Thyroid gland (tissue), 4 donors: ENCODE data around the gene ARL6IP4.

Experiments used
- CTCF ChIP-seq, 6 experiments: fragments of 200-600 bp in 3 of 6; fragments of 450-650 bp in 3 of 6; sonication (generic) in 3 of 6; IDR thresholded peaks; one replicate each; pipeline ENCODE4 v1.5.1; 2016 to 2019; ENCODE audit warnings: antibody characterized with exemption in 6 of 6, mild to moderate bottlenecking in 2 of 6, inconsistent platforms in 1 of 6, moderate library complexity in 1 of 6
- POLR2A ChIP-seq, 2 donors: fragments of 450-650 bp; IDR thresholded peaks; one replicate each; pipeline ENCODE4 v1.6.1; 2017; ENCODE audit warnings: antibody characterized with exemption in 2 of 2, mild to moderate bottlenecking in 2 of 2, moderate library complexity in 1 of 2

GRCh38 chr12:123031171-123031845 is 50.8 kb downstream of the ARL6IP4 start:
- TF ChIP-seq POLR2A (IDR thresholded peaks at IDR 0.05): no peak
- no peak for TF ChIP-seq CTCF (IDR thresholded peaks at IDR 0.05)
